GM21423 (cell line): Measurements from ENCODE around the gene PAEP.

ENCODE experiments used
- ATAC-seq: cut with Tn5 transposase; IDR thresholded peaks from one replicate; pipeline ENCODE4 v1.9.1; 2021; ENCODE audit warnings: mild to moderate bottlenecking, moderate library complexity; ENCODE audit not compliant: unreplicated experiment

PAEP gene

DNA sequence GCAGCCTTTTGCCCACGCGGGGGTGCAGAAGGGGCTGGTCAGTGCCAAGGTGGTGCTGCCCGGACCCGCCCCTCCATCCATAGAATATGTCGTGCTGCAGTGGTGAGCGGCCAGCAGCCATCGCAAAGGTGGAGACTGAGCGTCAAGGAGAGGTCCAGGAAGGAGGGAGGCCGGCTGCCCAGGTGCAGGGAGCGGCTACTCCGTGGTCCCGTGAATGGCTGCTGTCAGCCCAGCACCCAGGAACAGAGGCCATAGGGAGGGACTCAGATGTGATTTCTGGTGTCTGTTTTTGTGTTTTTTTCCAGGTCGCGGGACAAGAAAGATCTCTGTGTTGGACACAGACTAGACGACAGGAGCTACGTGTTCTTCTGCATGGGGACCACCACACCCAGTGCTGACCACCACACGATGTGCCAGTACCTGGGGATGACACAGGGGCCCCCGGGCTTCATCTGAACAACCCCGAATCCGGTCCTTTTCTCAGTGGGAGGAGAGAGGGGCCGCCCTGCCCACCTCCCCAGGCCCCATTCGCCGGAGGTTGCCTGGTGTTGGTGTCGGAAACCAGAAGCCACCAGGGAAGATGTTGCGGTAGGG is 29.0 kb downstream of the PAEP start:
- ATAC-seq = no peak

DNA sequence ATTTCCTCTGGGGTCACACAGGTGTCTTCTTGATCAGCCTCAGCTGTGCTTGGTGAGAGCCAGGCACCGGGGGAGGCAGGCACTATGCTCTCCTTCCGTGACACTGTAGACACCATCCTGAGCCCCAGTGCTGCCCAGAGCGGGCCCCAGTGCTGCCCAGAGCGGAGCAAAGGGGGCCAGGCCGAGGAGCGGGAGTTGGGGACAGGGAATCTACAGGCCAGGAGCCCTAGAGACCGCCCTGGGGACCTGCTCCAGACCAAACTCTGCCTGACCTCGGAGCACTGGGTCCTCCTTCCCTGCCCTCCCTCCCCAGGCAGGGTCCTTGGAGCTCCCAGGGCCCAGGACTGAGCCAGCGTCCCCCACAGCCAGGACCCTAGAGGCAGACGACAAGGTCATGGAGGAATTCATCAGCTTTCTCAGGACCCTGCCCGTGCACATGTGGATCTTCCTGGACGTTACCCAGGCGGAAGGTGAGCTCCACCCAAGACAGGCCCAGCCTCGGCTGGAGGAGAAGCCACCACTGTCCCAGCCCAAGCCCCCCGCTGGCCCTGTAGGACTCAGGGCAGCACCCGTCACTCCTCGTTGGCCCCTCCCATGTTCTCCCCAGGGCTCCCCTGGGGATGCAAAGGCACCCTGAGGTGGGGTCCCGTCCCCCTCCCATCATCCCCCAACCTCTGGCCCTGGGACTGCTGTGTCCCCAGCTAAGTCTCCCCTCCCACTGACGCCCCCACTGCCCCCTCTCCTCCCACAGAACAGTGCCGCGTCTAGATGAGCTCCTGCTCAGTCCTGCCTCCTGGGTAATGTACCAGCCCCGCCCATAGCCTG is 30.2 kb downstream of the PAEP start:
- no peak for ATAC-seq

DNA sequence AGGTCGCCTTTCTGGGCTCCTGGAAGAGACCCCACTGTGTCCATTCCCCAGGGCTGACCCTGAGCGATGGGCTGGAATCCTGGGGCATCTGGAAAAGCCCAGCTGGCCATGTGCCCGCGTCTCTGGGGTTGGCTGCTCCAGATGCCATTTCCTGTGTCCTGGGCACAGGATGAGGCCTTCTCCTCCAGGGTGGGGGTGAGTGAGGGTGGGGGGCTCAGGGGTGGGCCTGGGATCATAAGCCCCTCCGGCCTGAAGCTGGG is 30.7 kb downstream of the PAEP start:
- no peak for ATAC-seq

DNA sequence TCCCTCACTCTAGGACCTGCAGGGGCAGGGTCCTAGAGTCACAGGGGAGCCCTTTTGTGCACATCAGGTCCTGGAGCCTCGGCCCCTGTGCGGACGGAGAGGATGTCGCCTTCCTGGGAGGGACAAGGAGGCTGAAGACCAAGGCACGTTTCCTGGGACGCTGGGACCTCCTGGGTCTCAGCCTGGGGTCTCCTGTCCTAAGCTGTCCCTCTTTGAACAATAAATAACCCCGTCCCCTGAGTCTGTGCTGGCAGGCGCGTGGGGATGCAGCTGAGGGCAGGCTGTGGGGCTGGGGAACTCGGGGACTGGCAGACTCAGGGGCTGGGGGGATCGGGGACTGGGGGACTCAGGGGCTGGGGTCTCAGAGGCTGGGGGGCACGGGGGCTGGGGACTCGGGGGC is 31.1 kb downstream of the PAEP start:
- ATAC-seq = no peak

DNA sequence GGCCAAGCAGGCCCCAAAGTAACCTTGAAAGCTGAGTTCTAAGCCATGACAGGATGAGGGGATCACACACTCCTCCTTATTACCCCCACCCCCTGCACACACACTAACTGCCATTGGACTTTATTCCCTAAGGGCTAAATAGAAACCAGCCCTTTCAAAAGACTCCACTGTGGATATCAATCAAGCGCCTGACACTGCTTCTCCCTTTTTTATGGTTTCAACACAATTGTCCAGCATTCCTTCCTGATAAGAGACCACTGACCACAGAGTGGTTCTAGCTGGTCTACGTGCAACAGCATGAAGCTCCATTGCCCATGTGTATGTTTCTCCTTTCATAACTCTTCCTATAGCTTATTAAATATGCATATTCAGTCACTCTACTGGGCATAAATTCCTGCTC is 34.7 kb downstream of the PAEP start:
- no peak for ATAC-seq

DNA sequence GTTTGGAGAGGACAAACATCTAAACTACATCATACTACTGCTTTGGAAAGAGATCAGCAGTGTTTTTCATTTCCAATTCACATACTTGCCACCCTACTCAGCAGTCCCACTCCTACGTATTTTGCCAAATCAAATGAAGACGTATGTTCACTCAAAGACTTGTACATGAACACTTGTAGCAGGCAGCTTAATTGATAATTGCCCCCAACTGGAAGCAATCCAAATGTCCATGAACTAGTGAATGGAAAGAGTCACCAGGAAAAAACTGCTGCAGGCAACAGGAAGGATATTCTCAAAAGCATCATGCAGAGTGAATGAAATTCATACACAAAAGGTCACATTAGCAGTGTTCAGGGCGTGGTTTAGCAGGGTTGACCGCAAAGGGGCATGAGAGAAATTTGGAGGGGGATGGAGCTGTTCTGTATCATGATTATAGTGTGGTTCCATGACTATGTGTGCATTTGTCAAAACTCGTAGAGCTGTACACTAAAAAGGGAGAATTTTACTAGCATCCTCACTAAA is 38.8 kb downstream of the PAEP start:
- ATAC-seq = no peak

DNA sequence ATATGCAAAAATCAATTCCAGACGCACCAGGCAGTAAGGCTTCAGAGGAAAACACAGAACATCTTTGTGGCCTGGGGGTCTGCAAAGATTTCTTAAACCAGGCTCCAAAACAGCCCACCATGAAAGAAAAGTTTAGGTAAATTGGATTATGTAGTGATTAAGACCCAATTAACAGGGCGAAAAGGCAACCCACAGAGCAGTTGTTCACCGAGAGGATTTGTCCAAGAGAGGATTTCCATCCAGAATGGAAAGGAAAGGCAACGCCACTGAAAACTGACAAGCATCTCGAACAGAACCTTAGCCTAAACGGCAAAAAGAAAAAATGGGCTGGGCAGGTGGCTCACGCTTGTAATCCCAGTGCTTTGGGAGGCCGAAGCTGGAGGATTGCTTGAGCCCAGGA is 40.4 kb downstream of the PAEP start:
- ATAC-seq = no peak

DNA sequence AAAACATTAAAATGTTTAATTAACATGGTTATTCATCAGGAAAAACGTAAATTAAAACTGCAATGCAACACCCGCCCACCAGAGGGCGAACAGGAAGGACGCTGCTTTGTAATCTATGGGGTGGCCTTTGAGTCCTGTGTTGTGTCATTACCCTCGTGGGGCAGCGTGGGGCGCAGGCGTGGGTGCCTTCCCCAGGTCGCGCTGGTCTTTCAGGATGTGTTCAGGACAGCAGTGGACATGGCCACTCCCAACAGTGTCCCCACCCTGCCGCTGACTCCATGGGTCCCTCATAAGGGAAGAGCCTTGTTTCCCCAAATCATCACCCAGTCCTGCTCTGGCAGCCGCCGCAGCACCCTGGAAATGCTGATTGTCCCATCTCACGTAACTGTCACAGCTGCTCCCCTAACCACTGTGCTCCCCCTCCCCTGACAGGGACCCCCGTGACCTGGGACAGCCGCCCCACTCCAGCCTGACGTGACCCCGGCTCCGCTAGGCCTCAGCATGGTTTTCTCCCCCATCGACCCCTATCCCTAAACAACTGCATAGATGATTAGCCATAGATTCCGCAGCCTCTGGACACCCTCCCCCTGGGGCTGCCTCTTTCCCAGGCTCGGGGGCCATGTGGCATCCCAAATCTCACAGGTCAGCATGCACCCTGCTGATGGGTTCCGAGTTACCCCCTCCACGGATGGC is 41.4 kb downstream of the PAEP start:
- no peak for ATAC-seq

DNA sequence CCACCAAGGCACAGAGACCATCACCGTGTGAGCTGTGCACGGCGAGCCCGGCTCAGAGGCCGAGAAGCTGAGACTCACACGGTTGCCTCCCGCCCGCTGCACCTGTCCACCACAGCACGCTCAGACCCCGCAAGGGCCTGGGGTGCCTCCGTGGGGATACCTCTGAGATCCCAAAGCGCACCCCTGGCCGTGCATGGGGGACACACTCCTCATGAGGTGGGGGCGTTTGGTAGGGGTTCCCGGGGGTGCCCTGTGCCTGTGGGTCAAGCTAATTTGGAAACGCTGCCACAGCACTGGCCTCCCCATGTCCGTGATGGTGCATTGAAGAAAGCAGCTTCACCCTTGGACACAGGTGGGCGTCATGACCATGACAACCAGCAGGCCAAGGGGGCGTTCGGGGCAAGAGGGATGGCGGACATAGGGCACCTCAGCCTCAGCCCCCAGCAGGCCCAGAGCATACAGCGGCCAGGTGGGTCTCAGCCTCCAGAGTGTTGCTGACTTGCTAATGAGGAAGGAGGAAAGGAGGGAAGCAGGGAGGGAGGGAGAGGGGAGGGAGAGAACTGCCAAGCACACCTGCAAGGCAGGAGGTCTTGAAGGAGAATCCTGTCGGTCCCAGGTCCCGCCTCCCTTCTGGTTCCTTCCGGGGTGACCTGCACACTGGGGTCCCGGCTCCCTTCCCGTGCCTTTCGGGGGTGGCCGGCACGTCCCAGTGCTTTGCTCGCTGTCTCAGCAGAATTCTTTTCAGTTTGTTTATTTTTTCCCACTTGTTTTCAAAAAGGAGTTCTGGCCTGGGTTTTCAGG is 43.1 kb downstream of the PAEP start:
- ATAC-seq = no peak

DNA sequence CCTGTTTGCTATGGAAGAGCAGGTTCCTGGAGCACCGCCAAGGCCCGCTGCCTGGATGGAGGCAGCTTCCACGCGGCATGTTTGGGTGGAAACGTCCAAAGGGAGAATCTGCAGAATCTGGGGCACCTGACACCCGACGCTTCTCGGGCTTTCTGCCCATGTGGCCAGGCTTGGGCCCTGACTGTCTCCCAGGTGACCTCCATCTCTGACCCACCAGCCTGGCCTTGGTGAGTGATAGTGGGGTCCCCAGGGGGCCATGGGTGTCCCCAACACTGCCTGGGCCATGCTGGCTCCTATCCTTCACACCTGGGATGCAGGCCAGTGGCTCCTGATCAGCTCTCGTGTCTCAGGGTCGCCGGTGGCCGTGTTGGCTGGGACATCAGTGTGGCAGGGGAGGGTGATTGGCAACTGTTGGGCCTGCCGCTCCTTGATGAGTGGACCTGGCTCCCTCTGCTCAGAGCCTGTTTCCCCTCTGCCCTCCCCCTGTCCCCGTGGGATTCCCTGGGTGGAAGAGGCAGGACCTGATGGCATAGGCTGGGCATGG is 43.8 kb downstream of the PAEP start:
- no peak for ATAC-seq

DNA sequence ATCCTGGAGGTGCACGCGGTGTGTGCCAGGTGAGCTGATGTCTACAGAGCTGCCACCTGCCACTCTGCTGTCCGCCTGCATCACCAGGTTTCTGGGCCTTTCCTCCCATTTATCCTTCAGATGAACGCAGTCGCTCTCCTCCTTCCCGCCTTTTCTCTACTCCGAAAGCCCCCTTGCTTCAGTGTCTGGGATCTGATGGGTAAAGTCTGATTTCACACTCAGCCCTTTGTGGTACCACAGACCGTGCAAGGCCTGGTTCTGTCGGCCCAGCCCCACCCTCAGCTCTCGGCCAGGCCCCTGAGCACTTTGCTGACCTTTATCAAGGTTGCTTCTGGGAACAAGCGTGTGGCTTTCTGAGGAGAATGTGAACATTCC is 45.3 kb downstream of the PAEP start:
- ATAC-seq = no peak

DNA sequence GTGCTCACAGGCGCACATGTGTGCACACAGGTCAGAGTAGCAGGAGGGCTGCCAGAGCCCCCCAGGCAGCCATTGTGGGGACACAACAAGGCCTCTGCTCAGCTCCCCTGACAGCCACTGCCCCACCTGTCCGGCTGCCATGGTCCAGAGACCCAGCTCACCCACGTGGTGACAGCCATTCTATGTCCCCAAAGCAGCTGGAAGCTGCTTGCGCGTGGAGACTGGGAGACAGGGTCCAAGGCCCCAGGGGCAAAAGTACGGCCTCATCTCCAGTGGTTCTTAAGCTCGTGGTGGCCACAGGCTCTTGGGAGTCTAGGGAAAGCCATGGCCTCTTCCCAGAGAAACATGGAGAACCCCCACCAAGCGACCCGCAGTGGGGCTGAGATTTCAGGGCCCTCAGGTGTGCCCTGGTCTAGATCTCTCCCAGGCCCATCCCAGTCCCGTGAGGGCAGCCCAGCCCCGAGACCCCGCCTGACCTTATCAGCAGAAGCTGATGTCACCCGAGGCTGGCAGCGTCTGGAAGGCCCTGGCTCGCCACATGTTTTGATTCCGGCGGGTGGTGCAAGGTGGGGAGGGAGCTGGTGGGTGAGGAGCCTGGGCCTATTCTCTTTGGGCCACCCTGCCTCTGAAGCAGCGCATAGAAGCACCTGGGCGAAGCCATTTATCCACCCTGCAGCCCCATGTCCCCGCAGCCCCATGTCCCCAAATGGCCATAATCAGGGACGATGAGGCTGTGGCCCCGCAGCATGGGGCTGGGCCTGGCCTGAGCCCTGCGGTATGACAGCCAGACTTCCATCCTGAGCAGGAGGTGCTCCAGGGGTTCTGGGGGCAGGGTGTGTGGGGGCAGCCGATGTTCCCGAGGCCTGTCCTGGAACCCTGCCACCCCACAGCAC is 46.1 kb downstream of the PAEP start:
- ATAC-seq = no peak

DNA sequence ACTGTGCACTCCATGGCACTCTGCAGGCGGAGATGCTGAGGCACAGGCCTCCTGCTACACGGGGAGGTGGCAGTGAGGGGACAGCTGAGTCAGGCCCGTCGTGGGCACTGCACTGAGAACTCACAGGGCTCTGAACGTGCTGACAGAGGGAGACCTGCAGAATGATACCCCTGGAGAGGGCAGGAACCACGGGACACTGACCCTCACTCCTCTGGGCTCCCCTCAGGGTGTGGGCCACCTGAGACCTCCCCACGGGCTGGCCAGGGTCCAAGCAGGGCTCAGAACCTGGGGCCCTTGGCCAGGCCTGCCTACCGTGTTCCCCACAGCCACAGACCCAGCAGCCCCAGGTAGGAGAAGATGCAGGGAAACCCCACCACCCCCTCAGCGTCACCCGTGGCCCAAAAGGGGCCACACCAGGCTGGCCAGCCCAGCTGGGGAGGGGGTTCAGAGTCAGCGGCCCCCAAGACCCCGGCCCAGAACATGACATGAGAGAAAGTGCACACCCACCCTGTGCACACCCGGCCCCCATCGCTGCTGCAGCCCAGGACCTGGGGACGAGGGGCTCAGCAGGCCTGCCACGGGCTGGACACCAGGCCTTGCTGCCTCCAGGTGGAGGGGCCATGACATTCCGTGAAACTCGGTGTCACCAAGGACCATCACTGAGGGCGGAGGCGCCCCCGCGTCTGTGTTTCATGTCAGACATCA is 46.9 kb downstream of the PAEP start:
- ATAC-seq = no peak

DNA sequence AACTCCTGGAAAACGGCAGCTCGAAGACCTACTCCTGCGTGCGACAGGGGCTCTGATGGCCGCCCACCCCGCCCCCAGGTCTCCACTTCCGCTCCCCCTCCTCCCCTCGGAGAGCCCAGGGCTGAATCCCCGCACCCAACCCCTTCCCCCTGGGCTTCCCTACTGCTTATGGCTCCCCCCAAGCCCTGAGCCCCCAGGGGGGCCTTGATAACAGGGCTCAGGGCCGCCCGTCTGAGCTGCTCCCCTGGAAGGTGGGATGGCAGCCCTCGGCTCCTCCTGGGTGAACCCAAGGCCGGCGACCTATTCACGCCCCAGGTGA is 47.4 kb downstream of the PAEP start:
- no peak for ATAC-seq

DNA sequence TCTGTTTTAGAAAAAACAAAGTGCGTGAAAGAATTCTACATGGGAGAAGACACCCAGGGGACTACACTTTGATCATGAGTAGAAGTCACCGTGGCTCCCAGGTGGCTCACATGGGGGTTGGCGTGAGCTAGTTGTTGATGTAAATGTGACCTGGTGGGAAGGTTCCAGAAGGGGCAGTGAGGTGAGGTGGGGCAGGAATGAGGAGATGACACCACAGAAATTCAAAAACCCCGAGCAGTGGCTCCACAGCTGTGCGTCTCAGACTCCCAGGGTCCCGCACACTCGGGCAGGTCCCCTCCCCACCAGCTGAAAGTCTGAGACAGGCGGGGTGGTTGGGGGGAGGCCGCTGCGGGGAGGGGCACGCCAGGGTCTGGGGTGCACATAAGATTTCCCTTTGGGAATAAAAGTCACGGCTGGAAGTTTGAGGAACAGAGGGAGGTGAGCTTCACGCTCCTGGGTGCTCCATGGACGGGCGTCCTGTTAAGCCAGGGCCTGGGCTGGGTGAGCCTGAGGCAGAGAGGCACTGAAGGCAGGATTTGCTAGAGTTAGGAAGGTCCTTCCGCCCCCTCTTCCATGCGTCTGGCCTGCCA is 47.9 kb downstream of the PAEP start:
- no peak for ATAC-seq

DNA sequence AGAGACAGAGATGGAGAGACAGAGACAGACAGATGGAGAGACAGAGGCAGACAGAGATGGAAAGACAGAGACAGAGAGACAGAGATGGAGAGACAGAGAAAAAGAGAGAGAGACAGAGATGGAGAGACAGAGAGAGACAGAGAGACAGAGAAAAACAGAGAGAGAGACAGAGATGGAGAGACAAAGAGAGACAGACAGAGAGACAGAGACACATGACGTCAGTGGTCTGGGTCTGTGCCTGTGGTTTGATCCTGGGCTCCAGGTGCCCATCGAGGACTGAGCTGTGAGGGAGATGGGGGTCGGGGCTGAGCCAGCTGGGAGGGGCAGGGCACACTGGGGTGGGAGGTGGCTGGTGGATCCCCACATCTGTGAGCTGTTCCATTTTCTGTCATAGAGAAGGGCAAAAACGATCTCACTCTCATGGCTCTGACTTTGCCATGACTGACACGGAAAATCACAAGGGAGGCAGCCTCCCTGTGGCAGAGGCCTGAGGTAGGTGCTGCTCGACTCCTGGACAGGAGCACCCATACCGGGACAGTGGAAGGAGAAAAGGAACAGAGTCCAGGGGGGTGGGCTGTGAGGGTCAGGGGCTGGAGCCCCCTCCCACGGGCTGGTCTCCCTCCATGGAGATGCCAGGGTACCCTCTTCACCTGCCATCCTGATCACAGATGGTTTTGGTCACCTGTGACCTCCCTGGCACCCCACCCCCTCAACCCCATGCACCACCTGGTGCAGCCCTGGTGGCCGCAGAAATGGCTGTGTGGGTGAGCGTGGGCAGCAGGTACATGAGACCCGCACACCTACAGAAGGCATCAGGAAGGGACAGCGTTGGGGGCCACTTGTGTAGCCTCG is 49.0 kb downstream of the PAEP start:
- ATAC-seq = no peak

DNA sequence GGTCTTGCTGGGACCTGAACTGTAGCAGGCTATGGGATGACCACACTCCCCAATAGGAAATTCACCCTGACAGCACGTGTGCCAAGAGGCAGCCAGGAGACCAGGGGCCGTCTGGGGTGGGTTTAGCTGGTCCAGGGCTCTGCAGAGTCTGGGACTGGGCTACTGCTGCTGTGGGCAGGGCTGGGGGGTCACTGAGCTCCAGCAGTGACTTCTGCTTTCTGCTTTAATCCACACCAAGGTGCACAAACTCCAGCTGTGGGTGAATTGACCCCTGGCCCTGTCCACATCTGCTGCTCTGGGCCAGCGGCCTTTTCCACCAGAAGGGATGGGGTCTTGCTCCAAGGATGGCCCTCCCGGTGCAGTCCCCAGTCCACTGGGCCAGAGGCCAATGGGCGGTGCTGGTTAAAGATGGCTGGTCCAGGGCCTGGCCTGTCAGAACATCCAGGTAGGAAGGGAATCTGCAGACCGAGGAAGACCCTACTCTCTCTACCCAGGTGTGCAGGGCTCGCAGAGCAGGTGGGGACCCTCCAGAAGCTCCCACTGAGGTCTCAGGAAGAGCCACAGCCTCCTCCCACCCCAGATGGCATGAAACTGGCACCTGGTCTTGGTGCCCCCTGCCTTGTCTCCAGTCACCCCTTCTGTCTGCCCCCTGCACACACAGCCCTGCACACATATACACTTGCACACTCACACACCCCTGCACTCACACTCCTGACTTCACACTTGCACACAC is 49.8 kb downstream of the PAEP start:
- ATAC-seq = no peak

DNA sequence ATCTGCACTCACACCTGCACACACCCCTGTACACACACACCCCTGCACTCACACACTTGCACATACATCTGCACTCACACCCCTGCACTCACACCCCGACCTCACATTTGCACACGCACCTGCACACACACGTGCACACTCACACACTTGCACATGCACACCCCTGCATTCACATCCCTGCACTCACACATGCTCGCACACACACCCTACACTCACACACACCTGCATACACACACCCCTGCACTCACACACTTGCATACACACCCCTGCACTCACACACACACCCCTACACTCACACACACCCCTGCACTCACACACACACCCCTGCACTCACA is 50.3 kb downstream of the PAEP start:
- ATAC-seq = no peak
